ENCODE data around the gene GSTA3.

Gene GSTA3

DNA sequence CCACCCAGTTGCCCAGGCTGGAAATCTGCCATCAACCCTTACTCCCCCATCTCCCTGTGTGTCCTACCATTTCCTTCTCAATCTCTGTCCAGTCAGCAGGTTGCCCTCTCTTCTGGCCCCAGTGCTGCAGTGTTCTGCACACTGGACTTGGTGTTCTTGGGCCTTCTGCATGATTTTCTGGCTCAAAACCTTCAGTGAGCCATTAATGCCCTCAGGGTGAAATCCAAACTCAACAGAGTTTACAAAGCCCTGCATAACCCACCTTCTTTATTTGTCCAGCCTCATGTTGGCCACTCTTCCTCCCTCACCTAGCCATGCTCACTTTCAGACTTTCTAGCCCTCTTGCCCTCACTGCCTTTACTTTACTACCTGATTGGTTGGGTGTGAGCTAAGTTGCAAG, 5.0 kb upstream of the GSTA3 start:
- DNase-seq: no peak
- H3K9me3 ChIP-seq (ENCODE audit: control insufficient read depth, low read length): no peaks in the 10 kb centered on the region
- no peak overlapping the region for H3K4me2 ChIP-seq (ENCODE audit: low read length, poor library complexity, severe bottlenecking)
- no peak overlapping the region for H2BK5ac ChIP-seq (ENCODE audit: low read depth, low read length, poor library complexity, severe bottlenecking)
- H2BK12ac ChIP-seq (ENCODE audit: low read length in 2 of 2): no peak overlapping the region
- H3K18ac ChIP-seq (ENCODE audit: low read depth in 1 of 2, low read length in 2 of 2): no peak overlapping the region
- no peak overlapping the region for H2BK120ac ChIP-seq (ENCODE audit: low read depth, low read length)
- no peak overlapping the region for H3K27ac ChIP-seq (ENCODE audit: low read length, poor library complexity, severe bottlenecking)
- no peak overlapping the region for H4K8ac ChIP-seq (ENCODE audit: low read length)
- H2AK5ac ChIP-seq (ENCODE audit: low read length, severe bottlenecking): no peak overlapping the region
- no peaks in the 10 kb centered on the region for H3K79me1 ChIP-seq (replicated peaks; ENCODE audit: low read length, poor library complexity, severe bottlenecking)
- no peak overlapping the region for H3K4ac ChIP-seq (ENCODE audit: low read depth in 1 of 2, low read length in 2 of 2)
- no peaks in the 10 kb centered on the region for H3K27me3 ChIP-seq (ENCODE audit: control insufficient read depth in 1 of 2, insufficient read depth in 1 of 2, low read length in 2 of 2)
- no peak overlapping the region for H2BK15ac ChIP-seq (ENCODE audit: low read depth, poor library complexity, severe bottlenecking)
- no peak overlapping the region for H3K4me3 ChIP-seq (ENCODE audit: insufficient read depth in 1 of 2, low read depth in 1 of 2, low read length in 2 of 2)
- H3K36me3 ChIP-seq (ENCODE audit: control insufficient read depth in 1 of 2, insufficient read depth in 2 of 2, low read depth in 1 of 2, low read length in 2 of 2): no peaks in the 10 kb centered on the region
- H3K23ac ChIP-seq (ENCODE audit: low read length in 2 of 2): no peak overlapping the region
- H2AFZ ChIP-seq (ENCODE audit: low read depth, low read length): no peak overlapping the region
- no peak overlapping the region for H4K91ac ChIP-seq (ENCODE audit: low read length)
- H3K9ac ChIP-seq (ENCODE audit: low read length): no peak overlapping the region
- H3K4me1 ChIP-seq (ENCODE audit: control insufficient read depth, insufficient read depth, low read depth, low read length): no peaks in the 10 kb centered on the region
- no peak overlapping the region for H3K14ac ChIP-seq (ENCODE audit: low read length in 2 of 2)

DNA sequence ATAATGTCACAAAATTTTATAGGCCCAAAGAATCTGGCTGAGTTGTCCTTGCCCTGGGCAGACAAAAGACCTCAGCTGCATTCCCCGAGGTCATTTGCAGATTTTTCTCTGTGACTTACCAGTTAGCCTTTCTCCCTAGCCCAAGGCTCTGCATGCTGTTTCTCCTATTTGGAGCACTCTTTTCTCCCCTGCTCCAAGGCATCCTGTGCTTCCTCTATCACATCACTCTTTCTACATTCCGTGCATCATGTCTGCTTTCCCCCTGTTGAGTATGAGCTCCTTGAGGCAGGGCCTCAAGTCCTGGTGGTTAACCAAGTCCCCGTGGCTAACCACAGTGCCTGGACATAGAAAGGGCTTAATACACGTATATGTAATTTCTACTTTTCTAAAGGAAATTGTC, 593 bp upstream of the GSTA3 start:
- Histone ChIP-seq H3K36me3 (ENCODE audit: control insufficient read depth in 1 of 2, insufficient read depth in 2 of 2, low read depth in 1 of 2, low read length in 2 of 2) (no peaks in the 10 kb centered on the region), H2BK12ac (ENCODE audit: low read length in 2 of 2) (no peak overlapping the region), H3K23ac (ENCODE audit: low read length in 2 of 2) (no peak overlapping the region), H3K4me1 (ENCODE audit: control insufficient read depth, insufficient read depth, low read depth, low read length) (no peaks in the 10 kb centered on the region), H3K79me1 (replicated peaks; ENCODE audit: low read length, poor library complexity, severe bottlenecking) (no peaks in the 10 kb centered on the region), H3K9me3 (ENCODE audit: control insufficient read depth, low read length) (peaks cover 4% of the 10 kb centered on the region), H2BK5ac (ENCODE audit: low read depth, low read length, poor library complexity, severe bottlenecking) (no peak overlapping the region), H3K27ac (ENCODE audit: low read length, poor library complexity, severe bottlenecking) (no peak overlapping the region), H3K27me3 (ENCODE audit: control insufficient read depth in 1 of 2, insufficient read depth in 1 of 2, low read length in 2 of 2) (no peaks in the 10 kb centered on the region), H3K4ac (ENCODE audit: low read depth in 1 of 2, low read length in 2 of 2) (no peak overlapping the region), H4K8ac (ENCODE audit: low read length) (no peak overlapping the region), H4K91ac (ENCODE audit: low read length) (no peak overlapping the region), H2BK120ac (ENCODE audit: low read depth, low read length) (no peak overlapping the region), H2AFZ (ENCODE audit: low read depth, low read length) (no peak overlapping the region), H2BK15ac (ENCODE audit: low read depth, poor library complexity, severe bottlenecking) (no peak overlapping the region), H2AK5ac (ENCODE audit: low read length, severe bottlenecking) (no peak overlapping the region), H3K4me2 (ENCODE audit: low read length, poor library complexity, severe bottlenecking) (no peak overlapping the region), H3K14ac (ENCODE audit: low read length in 2 of 2) (no peak overlapping the region), H3K4me3 (ENCODE audit: insufficient read depth in 1 of 2, low read depth in 1 of 2, low read length in 2 of 2) (no peak overlapping the region), H3K18ac (ENCODE audit: low read depth in 1 of 2, low read length in 2 of 2) (no peak overlapping the region), H3K9ac (ENCODE audit: low read length) (no peak overlapping the region)
- DNase-seq: no peak
- 82% methylated on average over 2 of the region's 4 CpGs for WGBS

DNA sequence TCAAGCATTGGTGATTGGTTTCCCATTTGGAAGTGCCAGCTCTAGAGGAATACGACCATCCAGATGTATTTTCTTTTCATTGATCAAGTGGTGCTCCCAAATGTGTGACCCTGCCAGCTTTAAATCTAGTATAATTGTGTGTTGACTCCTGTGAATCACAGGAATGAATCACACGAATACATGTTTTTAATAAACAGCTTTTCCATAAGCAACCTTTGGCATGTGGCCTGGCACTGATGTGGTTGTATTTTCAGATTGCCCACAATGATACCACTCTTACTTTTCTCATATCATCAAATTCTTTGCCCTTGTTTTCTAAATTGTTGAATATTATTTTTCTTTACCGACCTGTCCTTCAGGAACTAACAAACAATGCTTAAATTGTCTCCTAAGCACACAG, 367 bp downstream of the GSTA3 start:
- no peak overlapping the region for H3K27ac ChIP-seq (ENCODE audit: low read length, poor library complexity, severe bottlenecking)
- H2BK12ac ChIP-seq (ENCODE audit: low read length in 2 of 2): no peak overlapping the region
- no peaks in the 10 kb centered on the region for H3K79me1 ChIP-seq (replicated peaks; ENCODE audit: low read length, poor library complexity, severe bottlenecking)
- H3K14ac ChIP-seq (ENCODE audit: low read length in 2 of 2): no peak overlapping the region
- no peak overlapping the region for H2AFZ ChIP-seq (ENCODE audit: low read depth, low read length)
- H3K23ac ChIP-seq (ENCODE audit: low read length in 2 of 2): no peak overlapping the region
- H3K4me3 ChIP-seq (ENCODE audit: insufficient read depth in 1 of 2, low read depth in 1 of 2, low read length in 2 of 2): no peak overlapping the region
- no peak overlapping the region for H4K91ac ChIP-seq (ENCODE audit: low read length)
- no peaks in the 10 kb centered on the region for H3K4me1 ChIP-seq (ENCODE audit: control insufficient read depth, insufficient read depth, low read depth, low read length)
- peaks cover 4% of the 10 kb centered on the region for H3K9me3 ChIP-seq (ENCODE audit: control insufficient read depth, low read length)
- DNase-seq: no peak
- H4K8ac ChIP-seq (ENCODE audit: low read length): no peak overlapping the region
- no peak overlapping the region for H2BK5ac ChIP-seq (ENCODE audit: low read depth, low read length, poor library complexity, severe bottlenecking)
- no peak overlapping the region for H3K9ac ChIP-seq (ENCODE audit: low read length)
- no peaks in the 10 kb centered on the region for H3K36me3 ChIP-seq (ENCODE audit: control insufficient read depth in 1 of 2, insufficient read depth in 2 of 2, low read depth in 1 of 2, low read length in 2 of 2)
- no peak overlapping the region for H3K4ac ChIP-seq (ENCODE audit: low read depth in 1 of 2, low read length in 2 of 2)
- no peak overlapping the region for H2BK120ac ChIP-seq (ENCODE audit: low read depth, low read length)
- no peak overlapping the region for H2AK5ac ChIP-seq (ENCODE audit: low read length, severe bottlenecking)
- no peak overlapping the region for H2BK15ac ChIP-seq (ENCODE audit: low read depth, poor library complexity, severe bottlenecking)
- H3K27me3 ChIP-seq (ENCODE audit: control insufficient read depth in 1 of 2, insufficient read depth in 1 of 2, low read length in 2 of 2): no peaks in the 10 kb centered on the region
- H3K4me2 ChIP-seq (ENCODE audit: low read length, poor library complexity, severe bottlenecking): no peak overlapping the region
- H3K18ac ChIP-seq (ENCODE audit: low read depth in 1 of 2, low read length in 2 of 2): no peak overlapping the region
- 83% methylated on average over 3 of the region's 3 CpGs for WGBS

DNA sequence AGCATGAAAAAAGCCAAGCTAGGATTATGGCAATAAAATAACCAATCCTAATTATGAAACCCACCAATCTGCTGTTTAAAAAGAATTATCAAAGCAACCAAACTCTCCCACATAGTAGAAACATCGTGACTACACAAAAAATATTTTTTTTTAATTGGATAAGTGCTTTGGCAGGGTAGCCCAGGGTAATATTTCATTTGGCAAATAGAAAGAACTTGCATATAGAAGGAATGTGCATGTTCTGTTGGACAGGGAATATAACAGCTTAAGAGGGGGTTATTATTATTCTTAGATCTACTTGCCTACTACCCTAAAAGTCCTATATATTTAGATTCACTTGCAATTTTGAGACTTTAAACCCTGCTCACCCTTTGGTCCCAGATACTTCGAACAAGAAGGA, 972 bp downstream of the GSTA3 start:
- WGBS: 100% methylated on average over 1 of the region's 2 CpGs
- Histone ChIP-seq H4K91ac (ENCODE audit: low read length) (no peak overlapping the region), H3K36me3 (ENCODE audit: control insufficient read depth in 1 of 2, insufficient read depth in 2 of 2, low read depth in 1 of 2, low read length in 2 of 2) (no peaks in the 10 kb centered on the region), H2AK5ac (ENCODE audit: low read length, severe bottlenecking) (no peak overlapping the region), H3K9ac (ENCODE audit: low read length) (no peak overlapping the region), H2AFZ (ENCODE audit: low read depth, low read length) (no peak overlapping the region), H2BK5ac (ENCODE audit: low read depth, low read length, poor library complexity, severe bottlenecking) (no peak overlapping the region), H3K23ac (ENCODE audit: low read length in 2 of 2) (no peak overlapping the region), H3K14ac (ENCODE audit: low read length in 2 of 2) (no peak overlapping the region), H3K79me1 (replicated peaks; ENCODE audit: low read length, poor library complexity, severe bottlenecking) (no peaks in the 10 kb centered on the region), H3K27me3 (ENCODE audit: control insufficient read depth in 1 of 2, insufficient read depth in 1 of 2, low read length in 2 of 2) (no peaks in the 10 kb centered on the region), H3K18ac (ENCODE audit: low read depth in 1 of 2, low read length in 2 of 2) (no peak overlapping the region), H3K9me3 (ENCODE audit: control insufficient read depth, low read length) (peaks cover 4% of the 10 kb centered on the region), H2BK120ac (ENCODE audit: low read depth, low read length) (no peak overlapping the region), H2BK12ac (ENCODE audit: low read length in 2 of 2) (no peak overlapping the region), H3K4me1 (ENCODE audit: control insufficient read depth, insufficient read depth, low read depth, low read length) (no peaks in the 10 kb centered on the region), H3K4ac (ENCODE audit: low read depth in 1 of 2, low read length in 2 of 2) (no peak overlapping the region), H3K4me2 (ENCODE audit: low read length, poor library complexity, severe bottlenecking) (no peak overlapping the region), H2BK15ac (ENCODE audit: low read depth, poor library complexity, severe bottlenecking) (no peak overlapping the region), H4K8ac (ENCODE audit: low read length) (no peak overlapping the region), H3K4me3 (ENCODE audit: insufficient read depth in 1 of 2, low read depth in 1 of 2, low read length in 2 of 2) (no peak overlapping the region), H3K27ac (ENCODE audit: low read length, poor library complexity, severe bottlenecking) (no peak overlapping the region)
- no peak for DNase-seq

Measured in mesenchymal stem cell (in vitro differentiated cells and primary cell).